Gastrocnemius medialis (tissue), 4 donors: ENCODE results near the gene PLCXD3. TPM values are rescaled to one million over a fixed set of nuclear protein-coding genes. Genes with fewer than 3 reads are reported as not detected.

Experiments used
- ATAC-seq, 2 donors: fragments of 150-250 bp; one replicate each; pipeline ENCODE4 v1.9.1; 2016
- DNase-seq, 2 donors: peaks; one replicate each; pipeline ENCODE4 v3.0.0-alpha.2; 2019
- H3K27ac ChIP-seq, 4 donors: fragments of 200-600 bp; sonication (generic); 1 replicate in 1 of 4; 2 replicates in 3 of 4; pipeline ENCODE4 v1.5.1; 2016 to 2018; ENCODE audit warnings: mild to moderate bottlenecking in 2 of 4, moderate library complexity in 1 of 4
- H3K27me3 ChIP-seq, 3 donors: fragments of 200-600 bp; sonication (generic) in 2 of 3; 1 replicate in 1 of 3; 2 replicates in 2 of 3; pipeline versions ENCODE4 v1.5.1 to v1.6.0; 2016 to 2019; ENCODE audit warnings: mild to moderate bottlenecking in 1 of 3, moderate library complexity in 1 of 3
- H3K36me3 ChIP-seq, 2 donors: fragments of 200-600 bp; sonication (generic) in 1 of 2; one replicate each; pipeline ENCODE4 v1.5.1; 2017 to 2018
- H3K4me1 ChIP-seq, 2 donors: fragments of 200-600 bp; sonication (generic) in 1 of 2; one replicate each; pipeline ENCODE4 v1.5.1; 2016 to 2017; ENCODE audit warnings: mild to moderate bottlenecking in 2 of 2
- H3K4me3 ChIP-seq, 4 donors: fragments of 200-600 bp; sonication (generic) in 3 of 4; 1 replicate in 1 of 4; 2 replicates in 3 of 4; pipeline ENCODE4 v1.5.1; 2016 to 2019; ENCODE audit warnings: mild to moderate bottlenecking in 2 of 4
- H3K9me3 ChIP-seq, 3 donors: fragments of 200-600 bp; sonication (generic) in 2 of 3; 1 replicate in 1 of 3; 2 replicates in 2 of 3; pipeline ENCODE4 v1.5.1; 2016 to 2019
- POLR2A ChIP-seq, 2 donors: fragments of 450-650 bp; IDR thresholded peaks; one replicate each; pipeline ENCODE4 v1.6.1; 2017; ENCODE audit warnings: antibody characterized with exemption in 2 of 2, mild to moderate bottlenecking in 2 of 2, moderate library complexity in 2 of 2
- in situ Hi-C, 4 donors: fragments of 200-750 bp; cut with MboI; loops; one replicate each; pipeline versions ENCODE4 v1.15.0 to v1.8.0; 2017; ENCODE audit warnings: low sequenced_read_pairs in 4 of 4
- intact Hi-C: fragments of 100-400 bp; cut with DNase I; formaldehyde crosslinking; loops from one replicate; pipeline ENCODE4 v1.15.1; 2023; ENCODE audit warnings: low total_unique reads
- total RNA-seq, 4 donors: library from RNA; depleted of rRNA; stranded (reverse); fragments of >200 nt; gene quantifications; one replicate each; pipeline versions ENCODE4 v1.1.0 to v1.2.3, GENCODE V29; 2016
- TF ChIP-seq, protein P1 (sequence below), 5 experiments: fragments of 450-650 bp in 3 of 5; fragments of 200-600 bp in 2 of 5; sonication (generic) in 2 of 5; IDR thresholded peaks in 4 of 5; conservative IDR thresholded peaks in 1 of 5; 1 replicate in 4 of 5; 2 replicates in 1 of 5; pipeline ENCODE4 v1.5.1; 2016 to 2019; ENCODE audit warnings: antibody characterized with exemption in 5 of 5, mild to moderate bottlenecking in 3 of 5, moderate library complexity in 3 of 5

Gene PLCXD3
- total RNA-seq, 4 donors from 2014 or later, result 0.49 to 1.2 (median 0.64) TPM

DNA sequence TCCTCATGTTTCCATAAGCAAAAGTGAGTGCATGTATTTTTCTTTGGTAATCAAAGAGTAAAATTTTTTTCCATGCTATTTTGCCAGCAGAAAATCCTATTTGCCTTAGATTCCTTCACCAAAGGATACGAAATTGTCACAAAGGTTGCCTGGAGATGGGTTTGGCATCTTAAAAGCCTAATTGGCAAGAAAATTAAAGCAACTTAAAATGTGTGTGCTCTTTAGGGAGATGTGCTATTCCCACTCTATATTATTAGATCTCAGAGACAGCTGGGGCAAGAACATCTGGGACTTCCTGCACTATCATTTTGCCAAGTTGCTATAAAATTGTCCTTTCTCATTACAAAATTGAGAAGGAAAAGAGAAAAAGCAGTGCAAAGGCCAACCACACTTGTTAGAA lies 146.1 kb downstream of the PLCXD3 start:
- intact Hi-C loops (no loop called here), in situ Hi-C loops (no loop called here)
- Histone ChIP-seq H3K9me3 (no peaks in the 10 kb centered on the region), H3K27me3 (no peaks in the 10 kb centered on the region), H3K4me3 (no peak overlapping the region), H3K36me3 (no peaks in the 10 kb centered on the region), H3K27ac (no peak overlapping the region), H3K4me1 (no peaks in the 10 kb centered on the region)
- ATAC-seq (no peak), DNase-seq (no peak)
- TF ChIP-seq, protein P1, sequence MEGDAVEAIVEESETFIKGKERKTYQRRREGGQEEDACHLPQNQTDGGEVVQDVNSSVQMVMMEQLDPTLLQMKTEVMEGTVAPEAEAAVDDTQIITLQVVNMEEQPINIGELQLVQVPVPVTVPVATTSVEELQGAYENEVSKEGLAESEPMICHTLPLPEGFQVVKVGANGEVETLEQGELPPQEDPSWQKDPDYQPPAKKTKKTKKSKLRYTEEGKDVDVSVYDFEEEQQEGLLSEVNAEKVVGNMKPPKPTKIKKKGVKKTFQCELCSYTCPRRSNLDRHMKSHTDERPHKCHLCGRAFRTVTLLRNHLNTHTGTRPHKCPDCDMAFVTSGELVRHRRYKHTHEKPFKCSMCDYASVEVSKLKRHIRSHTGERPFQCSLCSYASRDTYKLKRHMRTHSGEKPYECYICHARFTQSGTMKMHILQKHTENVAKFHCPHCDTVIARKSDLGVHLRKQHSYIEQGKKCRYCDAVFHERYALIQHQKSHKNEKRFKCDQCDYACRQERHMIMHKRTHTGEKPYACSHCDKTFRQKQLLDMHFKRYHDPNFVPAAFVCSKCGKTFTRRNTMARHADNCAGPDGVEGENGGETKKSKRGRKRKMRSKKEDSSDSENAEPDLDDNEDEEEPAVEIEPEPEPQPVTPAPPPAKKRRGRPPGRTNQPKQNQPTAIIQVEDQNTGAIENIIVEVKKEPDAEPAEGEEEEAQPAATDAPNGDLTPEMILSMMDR (IDR thresholded peaks at IDR 0.05 in 4 of 5, conservative IDR thresholded peaks at IDR 0.05 in 1 of 5), result no peak
- no peak for TF ChIP-seq POLR2A (IDR thresholded peaks at IDR 0.05)

DNA sequence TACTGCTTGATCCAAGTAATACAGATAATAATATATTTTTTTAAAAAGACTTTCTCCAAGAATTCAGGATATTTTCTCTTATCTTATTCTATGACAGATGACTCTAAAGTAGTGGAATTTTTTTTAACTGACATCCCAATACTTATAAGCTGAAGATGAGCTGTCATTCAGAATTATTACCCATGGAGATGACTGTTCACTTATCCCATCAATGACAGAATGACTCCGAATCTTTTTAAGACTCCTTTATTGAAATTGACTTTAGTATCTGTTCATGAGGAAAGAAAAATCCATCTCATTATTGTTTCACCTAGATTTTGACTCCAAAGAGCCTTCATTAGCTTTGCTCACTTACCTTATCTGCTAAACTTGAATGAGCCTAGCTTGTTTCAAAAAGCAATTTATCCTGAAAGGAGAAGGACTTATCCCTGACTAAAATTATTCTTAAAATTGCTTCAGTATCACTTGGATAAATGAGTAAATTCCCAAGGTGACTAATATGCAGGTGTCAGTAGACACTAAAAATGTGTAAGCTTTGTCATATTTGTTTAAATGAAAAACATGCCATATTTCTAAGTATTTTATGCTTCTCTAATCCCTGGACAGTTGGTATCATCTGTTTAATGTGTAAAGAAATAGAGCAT lies 146.9 kb downstream of the PLCXD3 start:
- in situ Hi-C loops (no loop called here), intact Hi-C loops (no loop called here)
- Histone ChIP-seq H3K27me3 (no peaks in the 10 kb centered on the region), H3K4me3 (no peak overlapping the region), H3K9me3 (no peaks in the 10 kb centered on the region), H3K36me3 (no peaks in the 10 kb centered on the region), H3K27ac (no peak overlapping the region), H3K4me1 (no peaks in the 10 kb centered on the region)
- TF ChIP-seq, protein P1 (IDR thresholded peaks at IDR 0.05 in 4 of 5, conservative IDR thresholded peaks at IDR 0.05 in 1 of 5), result no peak
- no peak for TF ChIP-seq POLR2A (IDR thresholded peaks at IDR 0.05)
- ATAC-seq (no peak), DNase-seq (no peak)

DNA sequence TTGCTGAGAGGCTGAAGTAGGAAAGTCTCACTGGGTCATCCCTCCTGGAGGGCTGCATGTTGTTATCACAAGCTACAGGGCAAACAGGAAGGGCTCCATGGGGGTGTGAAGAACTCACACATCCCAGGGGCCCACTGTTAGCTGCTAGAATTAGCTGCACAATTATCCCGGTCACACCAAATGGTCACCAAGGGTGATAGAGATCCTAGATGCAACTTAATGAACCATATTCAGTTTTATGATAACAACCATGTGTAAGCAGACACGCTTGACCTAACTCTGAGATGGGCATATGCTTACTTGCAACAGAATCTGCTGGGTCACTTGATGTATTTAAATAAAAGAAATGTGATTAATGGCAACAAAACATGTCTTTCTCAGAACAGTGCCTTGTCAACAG lies 153.6 kb downstream of the PLCXD3 start:
- Histone ChIP-seq H3K27ac (no peak overlapping the region), H3K27me3 (no peaks in the 10 kb centered on the region), H3K4me3 (no peak overlapping the region), H3K4me1 (no peaks in the 10 kb centered on the region), H3K9me3 (no peaks in the 10 kb centered on the region), H3K36me3 (no peaks in the 10 kb centered on the region)
- ATAC-seq (no peak), DNase-seq (no peak)
- TF ChIP-seq POLR2A (IDR thresholded peaks at IDR 0.05), result no peak
- TF ChIP-seq, protein P1 (IDR thresholded peaks at IDR 0.05 in 4 of 5, conservative IDR thresholded peaks at IDR 0.05 in 1 of 5), result no peak
- intact Hi-C loops (no loop called here), in situ Hi-C loops (no loop called here)

DNA sequence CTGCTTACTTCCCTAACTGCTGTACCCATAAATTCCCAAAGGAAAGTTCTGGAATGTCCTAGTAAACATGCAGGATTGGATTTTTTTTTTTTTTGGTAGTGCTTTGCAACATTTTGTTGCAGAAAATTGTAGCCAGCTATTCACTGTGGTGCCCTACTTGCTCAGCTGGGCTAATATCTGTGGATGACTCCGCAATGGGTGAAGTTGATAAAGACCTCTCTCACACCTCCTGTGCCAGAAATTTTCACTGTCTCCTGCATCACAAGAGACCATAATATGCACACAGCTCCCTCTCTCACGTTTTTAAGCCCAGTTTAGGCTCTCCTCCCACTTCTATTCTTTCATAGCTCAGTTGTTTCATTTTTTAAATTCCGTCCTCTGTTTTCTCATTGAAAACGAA lies 160.6 kb downstream of the PLCXD3 start:
- H3K27me3 ChIP-seq, result no peaks in the 10 kb centered on the region
- DNase-seq (no peak), ATAC-seq (no peak)
- H3K27ac ChIP-seq, result no peak overlapping the region
- no peaks in the 10 kb centered on the region for H3K9me3 ChIP-seq
- H3K4me3 ChIP-seq, result no peak overlapping the region
- in situ Hi-C loops (no loop called here), intact Hi-C loops (no loop called here)
- no peak for TF ChIP-seq POLR2A (IDR thresholded peaks at IDR 0.05)
- TF ChIP-seq, protein P1 (IDR thresholded peaks at IDR 0.05 in 4 of 5, conservative IDR thresholded peaks at IDR 0.05 in 1 of 5), result no peak
- no peaks in the 10 kb centered on the region for H3K4me1 ChIP-seq
- no peaks in the 10 kb centered on the region for H3K36me3 ChIP-seq

DNA sequence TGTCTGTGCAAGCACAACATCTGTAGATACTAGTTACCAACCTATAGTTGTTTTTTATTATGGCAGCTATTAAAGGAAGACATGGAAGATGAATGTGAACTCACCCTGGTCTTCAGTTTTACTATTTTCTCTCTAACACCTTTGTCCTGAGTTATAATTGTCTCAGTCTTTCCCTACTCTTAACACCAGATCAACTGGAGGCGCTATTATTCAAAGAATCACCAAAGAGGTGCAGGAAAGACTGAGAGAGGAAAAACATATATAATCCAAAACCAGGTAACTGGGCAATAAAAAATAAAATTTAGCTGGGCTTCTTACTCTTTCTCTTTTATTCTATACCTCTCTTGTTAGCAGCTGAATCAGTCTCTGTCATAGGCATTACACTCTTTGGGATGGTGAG lies 162.8 kb downstream of the PLCXD3 start:
- DNase-seq, result no peak
- intact Hi-C loops, result no loop called here
- in situ Hi-C loops, result no loop called here

More for the DNA sequence above, 162.8 kb downstream of the PLCXD3 start:
- TF ChIP-seq POLR2A (IDR thresholded peaks at IDR 0.05), result no peak
- TF ChIP-seq, protein P1 (IDR thresholded peaks at IDR 0.05 in 4 of 5, conservative IDR thresholded peaks at IDR 0.05 in 1 of 5), result no peak
- H3K4me1 ChIP-seq, result no peaks in the 10 kb centered on the region
- ATAC-seq, result no peak
- no peaks in the 10 kb centered on the region for H3K27me3 ChIP-seq
- H3K9me3 ChIP-seq, result no peaks in the 10 kb centered on the region
- no peak overlapping the region for H3K4me3 ChIP-seq
- no peaks in the 10 kb centered on the region for H3K36me3 ChIP-seq
- no peak overlapping the region for H3K27ac ChIP-seq
